Measurements from ENCODE around the gene ARHGAP44. TPM values are rescaled to one million over a fixed set of nuclear protein-coding genes. Genes with fewer than 3 reads are reported as not detected.

The ARHGAP44 gene
- total RNA-seq, 2 experiments from 2014 or later: not detected

- H3K4me3 ChIP-seq (ENCODE audit: low read length): no peak overlapping the region
- Mint-ChIP-seq H3K36me3 (ENCODE audit: low read depth) (no peaks in the 10 kb centered on the region), H3K27ac (no peak overlapping the region), H3K4me3 (no peak overlapping the region), H3K9me3 (peaks cover 3% of the 10 kb centered on the region), H3K4me1 (ENCODE audit: low read depth) (no peaks in the 10 kb centered on the region), H3K27me3 (no peaks in the 10 kb centered on the region)
- H3K36me3 ChIP-seq (ENCODE audit: insufficient read depth, low read length): no peaks in the 10 kb centered on the region
- POLR2A ChIA-PET: no interaction called here
- no peaks in the 10 kb centered on the region for H3K4me1 ChIP-seq (ENCODE audit: insufficient read depth, low read length)
- intact Hi-C loops (cut with DNase I, micrococcal nuclease): no loop called here
- no peaks in the 10 kb centered on the region for H3K27me3 ChIP-seq (ENCODE audit: control insufficient read depth in 1 of 2, insufficient read depth in 2 of 2, low read length in 2 of 2)
- H3K9me3 ChIP-seq (ENCODE audit: control insufficient read depth in 1 of 2, insufficient read depth in 1 of 2, low read length in 2 of 2): no peaks in the 10 kb centered on the region
- no peak for ATAC-seq (ENCODE audit: poor library complexity)
- no peak overlapping the region for H3K27ac ChIP-seq (ENCODE audit: low read depth in 1 of 2, low read length in 2 of 2)
- CTCF ChIA-PET: no interaction called here
- no peak for DNase-seq
- no peak for TF ChIP-seq CTCF (IDR thresholded peaks at IDR 0.05)
Measured at GRCh38 chr17:12842936-12843335, 53.6 kb downstream of the ARHGAP44 start.

DNA sequence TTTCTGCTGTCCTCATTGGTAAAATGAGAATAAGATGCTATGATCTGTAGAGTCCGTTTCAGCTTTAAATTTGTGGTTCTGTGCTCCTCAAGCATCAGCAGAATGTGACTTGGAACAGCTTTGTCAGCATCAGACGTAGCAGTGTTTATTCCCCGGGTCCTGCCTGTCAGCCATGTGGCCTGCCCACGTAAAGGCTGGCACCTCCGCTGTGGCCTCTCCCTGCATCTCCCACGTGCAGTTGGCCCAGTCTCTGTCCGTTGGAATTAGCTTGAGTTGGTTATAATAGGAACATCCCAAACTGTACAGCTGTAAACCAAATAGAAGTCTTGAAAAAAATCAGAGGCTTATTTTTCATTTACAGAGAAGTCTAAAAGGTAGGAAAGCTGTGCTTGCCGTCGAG lies 61.7 kb downstream of the ARHGAP44 start:
- intact Hi-C loops (cut with DNase I, micrococcal nuclease): no loop called here
- no peak overlapping the region for H3K27ac Mint-ChIP-seq
- TF ChIP-seq CTCF (IDR thresholded peaks at IDR 0.05): no peak
- Histone ChIP-seq H3K4me1 (ENCODE audit: insufficient read depth, low read length) (no peaks in the 10 kb centered on the region), H3K9me3 (ENCODE audit: control insufficient read depth in 1 of 2, insufficient read depth in 1 of 2, low read length in 2 of 2) (peaks cover 0 to 17% of the 10 kb centered on the region in 2 experiments), H3K36me3 (ENCODE audit: insufficient read depth, low read length) (no peaks in the 10 kb centered on the region), H3K4me3 (ENCODE audit: low read length) (no peak overlapping the region), H3K27ac (ENCODE audit: low read depth in 1 of 2, low read length in 2 of 2) (no peak overlapping the region), H3K27me3 (ENCODE audit: control insufficient read depth in 1 of 2, insufficient read depth in 2 of 2, low read length in 2 of 2) (no peaks in the 10 kb centered on the region)
- H3K36me3 Mint-ChIP-seq (ENCODE audit: low read depth): no peaks in the 10 kb centered on the region
- ChIA-PET CTCF (no interaction called here), POLR2A (no interaction called here)
- DNase-seq (no peak), ATAC-seq (ENCODE audit: poor library complexity) (no peak)
- peaks cover 2% of the 10 kb centered on the region for H3K9me3 Mint-ChIP-seq
- no peaks in the 10 kb centered on the region for H3K27me3 Mint-ChIP-seq
- no peak overlapping the region for H3K4me3 Mint-ChIP-seq
- no peaks in the 10 kb centered on the region for H3K4me1 Mint-ChIP-seq (ENCODE audit: low read depth)

DNA sequence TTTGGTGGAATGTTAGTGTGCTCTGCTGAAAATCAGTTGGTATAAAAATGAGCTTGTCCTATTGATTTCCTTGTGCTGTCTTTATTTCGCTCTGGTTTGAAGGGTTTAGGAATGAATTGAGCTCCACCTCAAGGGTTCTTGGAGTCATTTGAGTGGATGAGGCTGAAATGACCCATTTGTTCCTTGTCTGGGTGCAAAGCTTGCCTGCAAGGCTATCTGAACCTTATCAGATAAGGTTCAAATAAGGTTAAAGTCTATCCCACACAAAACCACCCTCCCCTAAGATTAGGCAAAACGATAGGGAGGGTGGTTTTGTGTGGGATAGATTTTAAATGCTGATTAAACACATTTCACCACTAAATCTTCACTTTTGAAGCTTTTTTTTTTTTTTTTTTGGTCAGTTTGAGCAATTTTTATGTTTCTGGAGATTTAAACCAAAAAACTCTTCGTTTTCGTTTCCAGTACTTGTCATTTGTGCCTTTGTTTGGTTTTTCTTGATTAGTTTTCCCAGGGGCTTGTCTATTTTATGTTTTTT lies 62.7 kb downstream of the ARHGAP44 start:
- Mint-ChIP-seq H3K27ac (no peak overlapping the region), H3K9me3 (peaks cover 2% of the 10 kb centered on the region), H3K4me3 (no peak overlapping the region), H3K36me3 (ENCODE audit: low read depth) (no peaks in the 10 kb centered on the region), H3K27me3 (no peaks in the 10 kb centered on the region), H3K4me1 (ENCODE audit: low read depth) (no peaks in the 10 kb centered on the region)
- Histone ChIP-seq H3K4me3 (ENCODE audit: low read length) (no peak overlapping the region), H3K27ac (ENCODE audit: low read depth in 1 of 2, low read length in 2 of 2) (no peak overlapping the region), H3K4me1 (ENCODE audit: insufficient read depth, low read length) (no peaks in the 10 kb centered on the region), H3K9me3 (ENCODE audit: control insufficient read depth in 1 of 2, insufficient read depth in 1 of 2, low read length in 2 of 2) (peaks cover 0 to 17% of the 10 kb centered on the region in 2 experiments), H3K27me3 (ENCODE audit: control insufficient read depth in 1 of 2, insufficient read depth in 2 of 2, low read length in 2 of 2) (no peaks in the 10 kb centered on the region), H3K36me3 (ENCODE audit: insufficient read depth, low read length) (no peaks in the 10 kb centered on the region)
- no peak for DNase-seq
- CTCF ChIA-PET: no interaction called here
- POLR2A ChIA-PET: no interaction called here
- intact Hi-C loops (cut with DNase I, micrococcal nuclease): no loop called here
- no peak for ATAC-seq (ENCODE audit: poor library complexity)
- TF ChIP-seq CTCF (IDR thresholded peaks at IDR 0.05): no peak

Data from CD4-positive, alpha-beta T cell (primary cell).